Epithelial cell of proximal tubule (primary cell): ENCODE results near the gene PYGO2. TPM values are rescaled to one million over a fixed set of nuclear protein-coding genes. Genes with fewer than 3 reads are reported as not detected.
A peak's percentile ranks its signal among the peaks of the same experiment; 100 is the strongest.

ENCODE experiments used
- DNase-seq: peaks from one replicate; pipeline ENCODE4 v3.0.0-alpha.2; 2011; ENCODE audit warnings: low read depth
- H3K4me3 ChIP-seq: 2 replicates; pipeline ENCODE4 v1.5.1; 2011; ENCODE audit warnings: low read depth, mild to moderate bottlenecking, low read length
- CTCF ChIP-seq: conservative IDR thresholded peaks from 2 replicates; pipeline ENCODE4 v1.5.1; 2012; ENCODE audit warnings: low read depth, mild to moderate bottlenecking, low read length
- total RNA-seq: library from RNA; depleted of rRNA; stranded (reverse); fragments of >200 nt; gene quantifications from 2 replicates; pipeline ENCODE4 v1.2.3, GENCODE V29; 2015

Gene PYGO2
- total RNA-seq, 1 donor from 2014 or later = 16.0 TPM

- TF ChIP-seq CTCF = no peak
- no peak for DNase-seq
- H3K4me3 ChIP-seq = peak overlapping the region; percentile 77
Measured at GRCh38 chr1:154962795-154963330, 1.3 kb upstream of the PYGO2 start.

GRCh38 chr1:154962156-154962749, 671 bp upstream of the PYGO2 start:
- no peak for TF ChIP-seq CTCF
- peak overlapping the region; percentile 77 for H3K4me3 ChIP-seq
- no peak for DNase-seq

- H3K4me3 ChIP-seq = peak overlapping the region; percentile 77
- DNase-seq = no peak
- TF ChIP-seq CTCF = no peak
Measured at GRCh38 chr1:154960446-154961136, 991 bp downstream of the PYGO2 start.

GRCh38 chr1:154959426-154959780, 2.2 kb downstream of the PYGO2 start:
- H3K4me3 ChIP-seq = no peak overlapping the region
- DNase-seq = no peak

GRCh38 chr1:154958681-154959425, 2.7 kb downstream of the PYGO2 start:
- no peak overlapping the region for H3K4me3 ChIP-seq
- TF ChIP-seq CTCF = no peak
- no peak for DNase-seq

More at GRCh38 chr1:154959426-154959780, 2.2 kb downstream of the PYGO2 start:
- TF ChIP-seq CTCF = no peak

- H3K4me3 ChIP-seq = no peak overlapping the region
- TF ChIP-seq CTCF = no peak
- DNase-seq = no peak
Measured at GRCh38 chr1:154958036-154958435, 3.5 kb downstream of the PYGO2 start.
